H7 (cell line): Measurements from ENCODE around the gene EME2. TPM values are rescaled to one million over a fixed set of nuclear protein-coding genes. Genes with fewer than 3 reads are reported as not detected.

ENCODE experiments used
- total RNA-seq: library from RNA; depleted of rRNA; stranded (reverse); fragments of >200 nt; shearing (Covaris generic); gene quantifications from 2 replicates; pipeline ENCODE4 v1.2.3, GENCODE V29; 2014; rRNA removed

EME2 gene
- total RNA-seq, 1 experiment from 2014 or later, result 12.7 TPM

Other genes starting within 250 kb of the EME2 start
- 0.42 TPM in 1 of 2 replicates, not detected in the other for gene TMEM204, start 239.1 kb upstream of the EME2 start, total RNA-seq
- gene IFT140, start 160.7 kb upstream of the EME2 start, total RNA-seq, result 13.5 and 18.0 TPM in 2 replicates
- gene CRAMP1, start 160.4 kb upstream of the EME2 start, total RNA-seq, result 9.9 and 15.1 TPM in 2 replicates
- gene JPT2, start 94.5 kb upstream of the EME2 start, total RNA-seq, result 97.4 and 126 TPM in 2 replicates
- gene MAPK8IP3, start 66.6 kb upstream of the EME2 start, total RNA-seq, result 35.2 and 44.9 TPM in 2 replicates
- 147 and 179 TPM in 2 replicates for gene NME3, start 1.3 kb upstream of the EME2 start, total RNA-seq
- gene MRPS34, start 324 bp downstream of the EME2 start, total RNA-seq, result 304 and 324 TPM in 2 replicates
- gene SPSB3, start 9.8 kb downstream of the EME2 start, total RNA-seq, result 43.3 and 60.4 TPM in 2 replicates
- gene NUBP2, start 10.2 kb downstream of the EME2 start, total RNA-seq, result 138 and 152 TPM in 2 replicates
- not detected in 2 replicates for gene IGFALS, start 20.9 kb downstream of the EME2 start, total RNA-seq
- gene HAGH, start 54.0 kb downstream of the EME2 start, total RNA-seq, result 45.6 and 51.8 TPM in 2 replicates
- gene FAHD1, start 54.4 kb downstream of the EME2 start, total RNA-seq, result 18.2 and 26.1 TPM in 2 replicates
- gene MEIOB, start 99.4 kb downstream of the EME2 start, total RNA-seq, result 6.4 and 7.9 TPM in 2 replicates
- not detected in 2 replicates for gene HS3ST6, start 145.6 kb downstream of the EME2 start, total RNA-seq
- gene MSRB1, start 170.4 kb downstream of the EME2 start, total RNA-seq, result 13.2 and 16.1 TPM in 2 replicates
- gene RPL3L, start 181.9 kb downstream of the EME2 start, total RNA-seq, result 0.44 TPM in 1 of 2 replicates, not detected in the other
- 305 and 403 TPM in 2 replicates for gene NDUFB10, start 186.7 kb downstream of the EME2 start, total RNA-seq
- gene RPS2, start 192.0 kb downstream of the EME2 start, total RNA-seq, result 4,719 and 5,018 TPM in 2 replicates
- not detected in 2 replicates for gene RNF151, start 194.0 kb downstream of the EME2 start, total RNA-seq
- gene TBL3, start 199.2 kb downstream of the EME2 start, total RNA-seq, result 91.7 and 104 TPM in 2 replicates
- gene NOXO1, start 208.7 kb downstream of the EME2 start, total RNA-seq, result 1.3 TPM in 1 of 2 replicates, not detected in the other
- 75.1 and 77.8 TPM in 2 replicates for gene GFER, start 211.4 kb downstream of the EME2 start, total RNA-seq
- gene SYNGR3, start 217.2 kb downstream of the EME2 start, total RNA-seq, result 38.6 and 60.0 TPM in 2 replicates
- 28.4 and 30.8 TPM in 2 replicates for gene ZNF598, start 237.0 kb downstream of the EME2 start, total RNA-seq
- 2.0 and 2.3 TPM in 2 replicates for gene NPW, start 247.0 kb downstream of the EME2 start, total RNA-seq